HuH-7.5 (cell line): ENCODE measurements around the gene SPNS2.

Source experiments
- DNase-seq: peaks from one replicate; pipeline ENCODE4 v3.0.0; 2011; ENCODE audit warnings: low spot score

The SPNS2 gene

GRCh38 chr17:4480929-4481898 lies 17.5 kb upstream of the SPNS2 start:
- DNase-seq: no peak

GRCh38 chr17:4482338-4483011 lies 16.2 kb upstream of the SPNS2 start:
- DNase-seq: no peak

- DNase-seq: no peak
These were observed 15.5 kb upstream of the SPNS2 start for GRCh38 chr17:4483012-4483840.

- DNase-seq: no peak
These were observed 12.7 kb upstream of the SPNS2 start for GRCh38 chr17:4485676-4486646.

- no peak for DNase-seq
These were observed 11.4 kb upstream of the SPNS2 start for GRCh38 chr17:4487296-4487695.

- no peak for DNase-seq
These were observed 10.6 kb upstream of the SPNS2 start for GRCh38 chr17:4487820-4488716.

GRCh38 chr17:4488989-4489595 lies 9.6 kb upstream of the SPNS2 start:
- no peak for DNase-seq

GRCh38 chr17:4490109-4490591 lies 8.5 kb upstream of the SPNS2 start:
- DNase-seq: no peak

- no peak for DNase-seq
These were observed 8.0 kb upstream of the SPNS2 start for GRCh38 chr17:4490637-4491061.

- peak; percentile 87 for DNase-seq
These were observed 5.7 kb upstream of the SPNS2 start for GRCh38 chr17:4492721-4493561.

- no peak for DNase-seq
These were observed 1.4 kb upstream of the SPNS2 start for GRCh38 chr17:4497101-4497824.

GRCh38 chr17:4499431-4500190 lies 930 bp downstream of the SPNS2 start:
- DNase-seq: peak; percentile 29

GRCh38 chr17:4500191-4500571 lies 1.5 kb downstream of the SPNS2 start:
- DNase-seq: peak; percentile 37

- no peak for DNase-seq
These were observed 2.7 kb downstream of the SPNS2 start for GRCh38 chr17:4501295-4501949.

- DNase-seq: no peak
These were observed 3.9 kb downstream of the SPNS2 start for GRCh38 chr17:4502466-4503154.
